Measurements from ENCODE around the gene HILPDA. TPM values are rescaled to one million over a fixed set of nuclear protein-coding genes. Genes with fewer than 3 reads are reported as not detected.

HILPDA gene
- total RNA-seq, 1 experiment from 2014 or later: 17.0 TPM

GRCh38 chr7:128452552-128452951 lies 3.1 kb upstream of the HILPDA start:
- TF ChIP-seq CTCF (IDR thresholded peaks at IDR 0.05; ENCODE audit: insufficient read depth in 1 of 2, low read depth in 1 of 2, low read length in 1 of 2, severe bottlenecking in 1 of 2, unreplicated experiment in 1 of 2): no peak
- peaks cover 8% of the 10 kb centered on the region for H3K4me1 Mint-ChIP-seq (ENCODE audit: low read depth, unreplicated experiment)
- peaks cover 9% of the 10 kb centered on the region for H3K27me3 Mint-ChIP-seq (ENCODE audit: insufficient read depth, unreplicated experiment)
- DNase-seq: no peak
- Histone ChIP-seq H3K27me3 (replicated peaks; ENCODE audit: control insufficient read depth, insufficient read depth, low read length) (no peaks in the 10 kb centered on the region), H3K4me3 (ENCODE audit: low read depth, low read length) (no peak overlapping the region), H3K4me1 (peaks cover 33% of the 10 kb centered on the region), H3K36me3 (ENCODE audit: control insufficient read depth, insufficient read depth, low read length) (peaks cover 3% of the 10 kb centered on the region; the same call in 1 of the 2 replicates), H3K9me3 (no peaks in the 10 kb centered on the region)
- no peak overlapping the region for H3K4me3 Mint-ChIP-seq (ENCODE audit: unreplicated experiment)
- peaks cover 10% of the 10 kb centered on the region for H3K36me3 Mint-ChIP-seq (ENCODE audit: insufficient read depth, unreplicated experiment)
- H3K27ac Mint-ChIP-seq (ENCODE audit: unreplicated experiment): no peak overlapping the region
- CTCF ChIA-PET: interaction anchor here (1.7 to 1.8 kb wide), 2 partner anchors 17 to 25 kb away, joined by 9 to 16 read pairs; no protein-coding TSS in a partner anchor
- no peaks in the 10 kb centered on the region for H3K9me3 Mint-ChIP-seq (ENCODE audit: unreplicated experiment)
- no TSS peak for BruUV-seq (replicated peaks)
- POLR2A ChIA-PET: no interaction called here
- intact Hi-C loops (cut with micrococcal nuclease; ENCODE audit: unreplicated experiment): no loop called here

- Histone ChIP-seq H3K36me3 (ENCODE audit: control insufficient read depth, insufficient read depth, low read length) (peaks cover 5% of the 10 kb centered on the region), H3K4me3 (ENCODE audit: low read depth, low read length) (no peak overlapping the region), H3K4me1 (peaks cover 33% of the 10 kb centered on the region), H3K27me3 (replicated peaks; ENCODE audit: control insufficient read depth, insufficient read depth, low read length) (no peaks in the 10 kb centered on the region), H3K9me3 (no peaks in the 10 kb centered on the region)
- Mint-ChIP-seq H3K27ac (ENCODE audit: unreplicated experiment) (no peak overlapping the region), H3K36me3 (ENCODE audit: insufficient read depth, unreplicated experiment) (peaks cover 25% of the 10 kb centered on the region), H3K27me3 (ENCODE audit: insufficient read depth, unreplicated experiment) (peaks cover 9% of the 10 kb centered on the region), H3K4me1 (ENCODE audit: low read depth, unreplicated experiment) (peaks cover 23% of the 10 kb centered on the region), H3K9me3 (ENCODE audit: unreplicated experiment) (no peaks in the 10 kb centered on the region), H3K4me3 (ENCODE audit: unreplicated experiment) (peak overlapping the region; percentile 22)
- intact Hi-C loops (cut with micrococcal nuclease; ENCODE audit: unreplicated experiment): loop anchor here (1.0 kb wide), 2 partner anchors 10 to 19 kb away; no protein-coding TSS in a partner anchor
- no peak for TF ChIP-seq CTCF (IDR thresholded peaks at IDR 0.05; ENCODE audit: insufficient read depth in 1 of 2, low read depth in 1 of 2, low read length in 1 of 2, severe bottlenecking in 1 of 2, unreplicated experiment in 1 of 2)
- DNase-seq: peak in 1 of 2 experiments; percentile 51
- ChIA-PET POLR2A (interaction anchor here (0.6 to 1.1 kb wide), 2 partner anchors 9 to 84 kb away, joined by 3 to 5 read pairs; no protein-coding TSS in a partner anchor), CTCF (interaction anchor here (0.7 to 1.8 kb wide), 6 partner anchors 9 to 107 kb away, joined by 4 to 17 read pairs (median 8); no protein-coding TSS in a partner anchor)
- BruUV-seq (replicated peaks): no TSS peak
Observed at GRCh38 chr7:128453836-128454804, 1.6 kb upstream of the HILPDA start.

- Mint-ChIP-seq H3K36me3 (ENCODE audit: insufficient read depth, unreplicated experiment) (peaks cover 31% of the 10 kb centered on the region), H3K27ac (ENCODE audit: unreplicated experiment) (peak overlapping the region; percentile 79), H3K4me1 (ENCODE audit: low read depth, unreplicated experiment) (peaks cover 31% of the 10 kb centered on the region), H3K9me3 (ENCODE audit: unreplicated experiment) (no peaks in the 10 kb centered on the region), H3K27me3 (ENCODE audit: insufficient read depth, unreplicated experiment) (peaks cover 9% of the 10 kb centered on the region), H3K4me3 (ENCODE audit: unreplicated experiment) (peak overlapping the region; percentile 99)
- peaks cover 33% of the 10 kb centered on the region for H3K4me1 ChIP-seq
- H3K36me3 ChIP-seq (ENCODE audit: control insufficient read depth, insufficient read depth, low read length): peaks cover 5% of the 10 kb centered on the region
- ChIA-PET POLR2A (interaction anchor here (0.6 to 1.4 kb wide), 4 partner anchors 10 to 1475 kb away, joined by 3 to 13 read pairs (median 8); no protein-coding TSS in a partner anchor), CTCF (interaction anchor here (0.9 to 1.6 kb wide), 4 partner anchors 13 to 46 kb away, joined by 3 to 17 read pairs (median 6); no protein-coding TSS in a partner anchor)
- H3K4me3 ChIP-seq (ENCODE audit: low read depth, low read length): peak overlapping the region; percentile 70
- peak in 1 of 2 experiments; percentile 24 for TF ChIP-seq CTCF (IDR thresholded peaks at IDR 0.05; ENCODE audit: insufficient read depth in 1 of 2, low read depth in 1 of 2, low read length in 1 of 2, severe bottlenecking in 1 of 2, unreplicated experiment in 1 of 2)
- H3K9me3 ChIP-seq: no peaks in the 10 kb centered on the region
- intact Hi-C loops (cut with micrococcal nuclease; ENCODE audit: unreplicated experiment): no loop called here
- no peaks in the 10 kb centered on the region for H3K27me3 ChIP-seq (replicated peaks; ENCODE audit: control insufficient read depth, insufficient read depth, low read length)
- DNase-seq: no peak
- TSS peak; percentile 94 for BruUV-seq (replicated peaks)
Observed at GRCh38 chr7:128454808-128455542, 703 bp upstream of the HILPDA start.
